ENCODE measurements around the gene ALAD.

- TF ChIP-seq CTCF (IDR thresholded peaks at IDR 0.05; ENCODE audit: low read depth, low read length, poor library complexity, severe bottlenecking) = peak; percentile 85
- TF ChIP-seq EZH2phosphoT487 (IDR thresholded peaks at IDR 0.05; ENCODE audit: borderline replicate concordance, low read length) = no peak
Observed at GRCh38 chr9:113401027-113401792, at the start of gene ALAD.

Measured in DOHH2 (cell line).